H9 (cell line): ENCODE results near the gene GPR137. TPM values are rescaled to one million over a fixed set of nuclear protein-coding genes. Genes with fewer than 3 reads are reported as not detected.

Experiments used
- DNase-seq: peaks from one replicate; pipeline ENCODE4 v3.0.0-alpha.2; 2017
- H2AFZ ChIP-seq: one replicate; pipeline ENCODE4 v1.6.1; 2013; ENCODE audit warnings: mild to moderate bottlenecking, low read length, control low read depth, moderate library complexity
- H2AK5ac ChIP-seq: 2 replicates; pipeline ENCODE4 v1.6.1; 2013; ENCODE audit warnings: low read length, control low read depth, mixed read lengths; ENCODE audit not compliant: insufficient read length
- H2BK120ac ChIP-seq: one replicate; pipeline ENCODE4 v1.6.1; 2013; ENCODE audit warnings: low read depth, mild to moderate bottlenecking, low read length, control low read depth, inconsistent platforms; ENCODE audit not compliant: poor library complexity, severe bottlenecking
- H2BK12ac ChIP-seq: 2 replicates; pipeline ENCODE4 v1.6.1; 2013; ENCODE audit warnings: low read length, control low read depth, mixed read lengths, low read depth; ENCODE audit not compliant: insufficient read length
- H2BK15ac ChIP-seq: 2 replicates; pipeline ENCODE4 v1.6.1; 2013; ENCODE audit warnings: low read depth, low read length, control low read depth
- H2BK20ac ChIP-seq: one replicate; pipeline ENCODE4 v1.6.1; 2013; ENCODE audit warnings: low read depth, mild to moderate bottlenecking, low read length, control low read depth, inconsistent platforms; ENCODE audit not compliant: poor library complexity, severe bottlenecking
- H2BK5ac ChIP-seq: 2 replicates; pipeline ENCODE4 v1.6.1; 2013; ENCODE audit warnings: low read length, control low read depth, mixed read lengths; ENCODE audit not compliant: insufficient read length
- H3K14ac ChIP-seq: 2 replicates; pipeline ENCODE4 v1.6.1; 2013; ENCODE audit warnings: low read length, control low read depth; ENCODE audit not compliant: insufficient read depth
- H3K18ac ChIP-seq: 2 replicates; pipeline ENCODE4 v1.6.1; 2013; ENCODE audit warnings: low read depth, mild to moderate bottlenecking, mixed read lengths, low read length, control low read depth; ENCODE audit not compliant: insufficient read length
- H3K23ac ChIP-seq: 2 replicates; pipeline ENCODE4 v1.6.1; 2013; ENCODE audit warnings: low read length, control low read depth, mixed read lengths, low read depth; ENCODE audit not compliant: insufficient read length
- H3K23me2 ChIP-seq: 2 replicates; pipeline ENCODE4 v1.6.1; 2013; ENCODE audit warnings: low read depth, mild to moderate bottlenecking, mixed read lengths, low read length, control low read depth; ENCODE audit not compliant: insufficient read length, poor library complexity, severe bottlenecking
- H3K27ac ChIP-seq: 2 replicates; pipeline ENCODE4 v1.5.1; 2013; ENCODE audit warnings: low read length, control low read depth, mixed read lengths, low read depth; ENCODE audit not compliant: insufficient read length
- H3K27me3 ChIP-seq: 2 replicates; pipeline ENCODE4 v1.6.1; 2013; ENCODE audit warnings: low read length, control low read depth, inconsistent platforms; ENCODE audit not compliant: insufficient read depth
- H3K4ac ChIP-seq: 2 replicates; pipeline ENCODE4 v1.6.1; 2013; ENCODE audit warnings: low read depth, mild to moderate bottlenecking, control low read depth, inconsistent platforms, low read length, moderate library complexity
- H3K4me1 ChIP-seq: 2 replicates; pipeline ENCODE4 v1.6.1; 2013; ENCODE audit warnings: low read length, control low read depth, inconsistent platforms; ENCODE audit not compliant: insufficient read depth
- H3K4me2 ChIP-seq: 2 replicates; pipeline ENCODE4 v1.6.1; 2013; ENCODE audit warnings: low read length, control low read depth, mixed read lengths; ENCODE audit not compliant: insufficient read length, insufficient read depth
- H3K56ac ChIP-seq: 2 replicates; pipeline ENCODE4 v1.6.1; 2013; ENCODE audit warnings: low read depth, mild to moderate bottlenecking, mixed read lengths, low read length, control low read depth; ENCODE audit not compliant: insufficient read length
- H3K79me1 ChIP-seq: 2 replicates; pipeline ENCODE4 v1.6.1; 2013; ENCODE audit warnings: low read depth, mild to moderate bottlenecking, moderate library complexity, low read length, control low read depth, inconsistent platforms; ENCODE audit not compliant: insufficient read depth, poor library complexity, severe bottlenecking
- H3K79me2 ChIP-seq: 2 replicates; pipeline ENCODE4 v1.6.1; 2013; ENCODE audit warnings: low read length, control low read depth, inconsistent platforms; ENCODE audit not compliant: insufficient read depth
- H3K9ac ChIP-seq: 2 replicates; pipeline ENCODE4 v1.6.1; 2013; ENCODE audit warnings: low read length, control low read depth, mixed read lengths; ENCODE audit not compliant: insufficient read length; ENCODE audit errors: extremely low read depth
- H3K9me3 ChIP-seq: one replicate; pipeline ENCODE4 v1.6.1; 2013; ENCODE audit warnings: low read depth, low read length, inconsistent platforms; ENCODE audit not compliant: control insufficient read depth
- H3T11ph ChIP-seq: one replicate; pipeline ENCODE4 v1.6.1; 2013; ENCODE audit warnings: mild to moderate bottlenecking, low read length, control low read depth, inconsistent platforms
- H4K20me1 ChIP-seq: one replicate; pipeline ENCODE4 v1.6.1; 2013; ENCODE audit not compliant: control insufficient read depth, insufficient read length, insufficient read depth
- H4K5ac ChIP-seq: 2 replicates; pipeline ENCODE4 v1.6.1; 2013; ENCODE audit warnings: low read depth, mild to moderate bottlenecking, mixed read lengths, low read length, control low read depth; ENCODE audit not compliant: insufficient read length
- H4K8ac ChIP-seq: replicated peaks from 2 replicates; pipeline ENCODE4 v1.6.1; 2013; ENCODE audit warnings: low read length, control low read depth, mixed read lengths, low read depth; ENCODE audit not compliant: insufficient read length
- H4K91ac ChIP-seq: 2 replicates; pipeline ENCODE4 v1.6.1; 2013; ENCODE audit warnings: low read depth, mild to moderate bottlenecking, moderate library complexity, mixed read lengths, low read length, control low read depth; ENCODE audit not compliant: insufficient read length
- H3K27ac Mint-ChIP-seq, 3 experiments: 2 replicates in 2 of 3; 3 replicates in 1 of 3; pipeline ENCODE4 v1.8.0; 2020 to 2021; ENCODE audit warnings: mixed read lengths in 3 of 3, mild to moderate bottlenecking in 1 of 3, moderate library complexity in 1 of 3
- H3K27me3 Mint-ChIP-seq: 2 replicates; pipeline ENCODE4 v1.8.0; 2021; ENCODE audit warnings: low read depth, mild to moderate bottlenecking, moderate library complexity, mixed read lengths
- H3K36me3 Mint-ChIP-seq, 3 experiments: 2 replicates in 2 of 3; 3 replicates in 1 of 3; pipeline ENCODE4 v1.8.0; 2020 to 2021; ENCODE audit warnings: low read depth in 3 of 3, mixed read lengths in 3 of 3; ENCODE audit not compliant: insufficient read depth in 1 of 3
- H3K4me1 Mint-ChIP-seq, 2 experiments: 2 replicates each; pipeline ENCODE4 v1.8.0; 2020; ENCODE audit warnings: mixed read lengths in 2 of 2
- H3K4me3 Mint-ChIP-seq, 2 experiments: 2 replicates in 1 of 2; 3 replicates in 1 of 2; pipeline ENCODE4 v1.8.0; 2020 to 2021; ENCODE audit warnings: mild to moderate bottlenecking in 2 of 2, mixed read lengths in 2 of 2, moderate library complexity in 1 of 2
- H3K9me3 Mint-ChIP-seq, 2 experiments: 2 replicates in 1 of 2; 3 replicates in 1 of 2; pipeline ENCODE4 v1.8.0; 2020; ENCODE audit warnings: mild to moderate bottlenecking in 2 of 2, mixed read lengths in 2 of 2, moderate library complexity in 1 of 2
- CTCF ChIP-seq: fragments of 200-600 bp; sonication (generic); conservative IDR thresholded peaks from 3 replicates; pipeline ENCODE4 v1.8.0; 2021; ENCODE audit warnings: antibody characterized with exemption, mild to moderate bottlenecking
- WGBS: extraction: QIAGEN DNeasy Blood & Tissue Kit; methylation state at CpG from one replicate; pipeline ENCODE4 v1.1.7; 2013; ENCODE audit warnings: missing lambda C conversion rate, low lambda C conversion rate, mixed read lengths; ENCODE audit not compliant: insufficient read length; ENCODE audit errors: extremely low coverage; 5-methylcytosine and 5-hydroxymethylcytosine counted together
- total RNA-seq: library from RNA; stranded (reverse); gene quantifications from 2 replicates; pipeline ENCODE4 v1.2.1, GENCODE V29; 2021

Gene GPR137
- total RNA-seq, 1 experiment from 2014 or later, result 39.6 TPM

- H3K27me3 ChIP-seq, result no peaks in the 10 kb centered on the region
- H3K79me2 ChIP-seq, result peaks cover 7% of the 10 kb centered on the region; the same call in 1 of the 2 replicates
- H4K5ac ChIP-seq, result no peak overlapping the region
- H3K4me3 Mint-ChIP-seq, result peak overlapping the region; percentile 30 to 93
- H3K4me1 Mint-ChIP-seq, result peaks cover 34 to 47% of the 10 kb centered on the region in 2 experiments
- no peak for TF ChIP-seq CTCF
- H3K4me2 ChIP-seq, result peak overlapping the region; percentile 9
- DNase-seq, result no peak
- H2BK12ac ChIP-seq, result no peak overlapping the region
- peaks cover 3% of the 10 kb centered on the region for H3K79me1 ChIP-seq
- H2AFZ ChIP-seq, result no peak overlapping the region
- H3K27ac ChIP-seq, result peak overlapping the region; percentile 40
- no peak overlapping the region for H3K18ac ChIP-seq
- H3T11ph ChIP-seq, result no peak overlapping the region
- H2BK15ac ChIP-seq, result no peak overlapping the region
- no CpG with 5 or more reads among the region's 4 CpGs for WGBS
- H2BK120ac ChIP-seq, result no peak overlapping the region
- H4K20me1 ChIP-seq, result no peaks in the 10 kb centered on the region
- H3K27ac Mint-ChIP-seq, result peak overlapping the region; percentile 95 to 97 (median 97)
- no peak overlapping the region for H2BK20ac ChIP-seq
- H3K23ac ChIP-seq, result no peak overlapping the region
- H3K9ac ChIP-seq, result no peak overlapping the region
- peaks cover 6 to 16% (median 7%) of the 10 kb centered on the region in 3 experiments; a peak in 6 of 7 replicates for H3K36me3 Mint-ChIP-seq
- H3K56ac ChIP-seq, result no peak overlapping the region
- peaks cover 26% of the 10 kb centered on the region for H3K23me2 ChIP-seq
- no peaks in the 10 kb centered on the region; a peak in 1 of 5 replicates for H3K9me3 Mint-ChIP-seq
- no peak overlapping the region for H4K8ac ChIP-seq
- H3K9me3 ChIP-seq, result no peaks in the 10 kb centered on the region
- H3K4ac ChIP-seq, result no peak overlapping the region
- H3K14ac ChIP-seq, result no peak overlapping the region
- H3K27me3 Mint-ChIP-seq, result no peaks in the 10 kb centered on the region
- no peak overlapping the region for H2AK5ac ChIP-seq
- H2BK5ac ChIP-seq, result no peak overlapping the region
- no peak overlapping the region for H4K91ac ChIP-seq
- H3K4me1 ChIP-seq, result peaks cover 9% of the 10 kb centered on the region; the same call in 1 of the 2 replicates
Measured at GRCh38 chr11:64249038-64249437, 36.6 kb upstream of the GPR137 start.
